OCI-LY7 (cell line): ENCODE results near the gene COX6B1. TPM values are rescaled to one million over a fixed set of nuclear protein-coding genes. Genes with fewer than 3 reads are reported as not detected.

Experiments
- total RNA-seq, 2 experiments: library from RNA; depleted of rRNA in 1 of 2; stranded (reverse); fragments of >200 nt in 1 of 2; shearing (Covaris generic) in 1 of 2; gene quantifications; 2 replicates each; pipeline ENCODE4 v1.2.3, GENCODE V29; 2014 to 2022

Gene COX6B1
- total RNA-seq, 2 experiments from 2014 or later: 373 to 536 TPM

Other genes with a start within 250 kb of the COX6B1 start
- not detected in 2 replicates for gene FFAR2, start 200.1 kb upstream of the COX6B1 start, total RNA-seq (2014; rRNA removed; shearing (Covaris generic))
- gene FFAR2, start 200.1 kb upstream of the COX6B1 start, total RNA-seq (2022): not detected in 2 replicates
- not detected in 2 replicates for gene KRTDAP, start 157.9 kb upstream of the COX6B1 start, total RNA-seq (2014; rRNA removed; shearing (Covaris generic))
- gene KRTDAP, start 157.9 kb upstream of the COX6B1 start, total RNA-seq (2022): not detected in 2 replicates
- not detected in 2 replicates for gene DMKN, start 134.7 kb upstream of the COX6B1 start, total RNA-seq (2014; rRNA removed; shearing (Covaris generic))
- gene DMKN, start 134.7 kb upstream of the COX6B1 start, total RNA-seq (2022): not detected in 2 replicates
- not detected in 2 replicates for gene SBSN, start 120.0 kb upstream of the COX6B1 start, total RNA-seq (2014; rRNA removed; shearing (Covaris generic))
- not detected in 2 replicates for gene SBSN, start 120.0 kb upstream of the COX6B1 start, total RNA-seq (2022)
- gene GAPDHS, start 114.9 kb upstream of the COX6B1 start, total RNA-seq (2014; rRNA removed; shearing (Covaris generic)): not detected in 2 replicates
- not detected in 2 replicates for gene GAPDHS, start 114.9 kb upstream of the COX6B1 start, total RNA-seq (2022)
- 83.2 and 85.8 TPM in 2 replicates for gene TMEM147, start 102.7 kb upstream of the COX6B1 start, total RNA-seq (2014; rRNA removed; shearing (Covaris generic))
- gene TMEM147, start 102.7 kb upstream of the COX6B1 start, total RNA-seq (2022): 40.9 and 47.1 TPM in 2 replicates
- gene ATP4A, start 84.7 kb upstream of the COX6B1 start, total RNA-seq (2014; rRNA removed; shearing (Covaris generic)): 0.15 and 0.92 TPM in 2 replicates
- gene ATP4A, start 84.7 kb upstream of the COX6B1 start, total RNA-seq (2022): 0.33 and 0.36 TPM in 2 replicates
- gene PMIS2, start 62.1 kb upstream of the COX6B1 start, total RNA-seq (2014; rRNA removed; shearing (Covaris generic)): not detected in 2 replicates
- not detected in 2 replicates for gene PMIS2, start 62.1 kb upstream of the COX6B1 start, total RNA-seq (2022)
- gene HAUS5, start 35.6 kb upstream of the COX6B1 start, total RNA-seq (2014; rRNA removed; shearing (Covaris generic)): 61.5 and 66.8 TPM in 2 replicates
- gene HAUS5, start 35.6 kb upstream of the COX6B1 start, total RNA-seq (2022): 58.1 and 59.7 TPM in 2 replicates
- 62.0 and 73.6 TPM in 2 replicates for gene RBM42, start 19.3 kb upstream of the COX6B1 start, total RNA-seq (2014; rRNA removed; shearing (Covaris generic))
- 105 and 115 TPM in 2 replicates for gene RBM42, start 19.3 kb upstream of the COX6B1 start, total RNA-seq (2022)
- gene ETV2, start 6.6 kb upstream of the COX6B1 start, total RNA-seq (2014; rRNA removed; shearing (Covaris generic)): 0.25 and 0.57 TPM in 2 replicates
- gene ETV2, start 6.6 kb upstream of the COX6B1 start, total RNA-seq (2022): 1.7 and 2.0 TPM in 2 replicates
- not detected in 2 replicates for gene UPK1A, start 18.2 kb downstream of the COX6B1 start, total RNA-seq (2014; rRNA removed; shearing (Covaris generic))
- not detected in 2 replicates for gene UPK1A, start 18.2 kb downstream of the COX6B1 start, total RNA-seq (2022)
- gene ZBTB32, start 56.2 kb downstream of the COX6B1 start, total RNA-seq (2014; rRNA removed; shearing (Covaris generic)): not detected in 2 replicates
- gene ZBTB32, start 56.2 kb downstream of the COX6B1 start, total RNA-seq (2022): not detected in 2 replicates
- 18.0 and 25.2 TPM in 2 replicates for gene KMT2B, start 69.7 kb downstream of the COX6B1 start, total RNA-seq (2014; rRNA removed; shearing (Covaris generic))
- gene KMT2B, start 69.7 kb downstream of the COX6B1 start, total RNA-seq (2022): 56.2 and 57.2 TPM in 2 replicates
- gene IGFLR1, start 94.1 kb downstream of the COX6B1 start, total RNA-seq (2014; rRNA removed; shearing (Covaris generic)): 8.5 and 11.4 TPM in 2 replicates
- gene IGFLR1, start 94.1 kb downstream of the COX6B1 start, total RNA-seq (2022): 18.3 and 21.5 TPM in 2 replicates
- gene U2AF1L4, start 97.1 kb downstream of the COX6B1 start, total RNA-seq (2014; rRNA removed; shearing (Covaris generic)): 16.1 and 33.6 TPM in 2 replicates
- 35.2 and 37.5 TPM in 2 replicates for gene U2AF1L4, start 97.1 kb downstream of the COX6B1 start, total RNA-seq (2022)
- gene PSENEN, start 97.3 kb downstream of the COX6B1 start, total RNA-seq (2014; rRNA removed; shearing (Covaris generic)): 20.8 and 25.7 TPM in 2 replicates
- gene PSENEN, start 97.3 kb downstream of the COX6B1 start, total RNA-seq (2022): 51.0 and 53.7 TPM in 2 replicates
- gene LIN37, start 100.3 kb downstream of the COX6B1 start, total RNA-seq (2014; rRNA removed; shearing (Covaris generic)): 6.0 and 11.6 TPM in 2 replicates
- 11.7 and 20.0 TPM in 2 replicates for gene LIN37, start 100.3 kb downstream of the COX6B1 start, total RNA-seq (2022)
- gene HSPB6, start 108.7 kb downstream of the COX6B1 start, total RNA-seq (2014; rRNA removed; shearing (Covaris generic)): not detected in 2 replicates
- 1.7 and 1.8 TPM in 2 replicates for gene HSPB6, start 108.7 kb downstream of the COX6B1 start, total RNA-seq (2022)
- gene PROSER3, start 109.9 kb downstream of the COX6B1 start, total RNA-seq (2014; rRNA removed; shearing (Covaris generic)): 15.2 and 17.2 TPM in 2 replicates
- 66.1 and 70.6 TPM in 2 replicates for gene PROSER3, start 109.9 kb downstream of the COX6B1 start, total RNA-seq (2022)
- 15.1 and 21.3 TPM in 2 replicates for gene ARHGAP33, start 127.2 kb downstream of the COX6B1 start, total RNA-seq (2014; rRNA removed; shearing (Covaris generic))
- 94.6 and 130 TPM in 2 replicates for gene ARHGAP33, start 127.2 kb downstream of the COX6B1 start, total RNA-seq (2022)
- not detected in 2 replicates for gene PRODH2, start 164.5 kb downstream of the COX6B1 start, total RNA-seq (2014; rRNA removed; shearing (Covaris generic))
- gene PRODH2, start 164.5 kb downstream of the COX6B1 start, total RNA-seq (2022): not detected in 2 replicates
- not detected in 2 replicates for gene NPHS1, start 204.2 kb downstream of the COX6B1 start, total RNA-seq (2014; rRNA removed; shearing (Covaris generic))
- not detected in 2 replicates for gene NPHS1, start 204.2 kb downstream of the COX6B1 start, total RNA-seq (2022)
- gene KIRREL2, start 208.6 kb downstream of the COX6B1 start, total RNA-seq (2014; rRNA removed; shearing (Covaris generic)): 0.95 and 1.4 TPM in 2 replicates
- 2.0 and 2.2 TPM in 2 replicates for gene KIRREL2, start 208.6 kb downstream of the COX6B1 start, total RNA-seq (2022)
- 0.13 TPM in 1 of 2 replicates, not detected in the other for gene APLP1, start 220.3 kb downstream of the COX6B1 start, total RNA-seq (2014; rRNA removed; shearing (Covaris generic))
- 0.70 and 1.2 TPM in 2 replicates for gene APLP1, start 220.3 kb downstream of the COX6B1 start, total RNA-seq (2022)